GM18526 (cell line): ENCODE measurements around the gene NME2.

ENCODE experiments used
- POLR2A ChIP-seq: IDR thresholded peaks from 3 replicates; pipeline ENCODE4 v1.6.1; 2011; ENCODE audit not compliant: insufficient read length; ENCODE audit errors: extremely low read depth

Gene NME2

DNA sequence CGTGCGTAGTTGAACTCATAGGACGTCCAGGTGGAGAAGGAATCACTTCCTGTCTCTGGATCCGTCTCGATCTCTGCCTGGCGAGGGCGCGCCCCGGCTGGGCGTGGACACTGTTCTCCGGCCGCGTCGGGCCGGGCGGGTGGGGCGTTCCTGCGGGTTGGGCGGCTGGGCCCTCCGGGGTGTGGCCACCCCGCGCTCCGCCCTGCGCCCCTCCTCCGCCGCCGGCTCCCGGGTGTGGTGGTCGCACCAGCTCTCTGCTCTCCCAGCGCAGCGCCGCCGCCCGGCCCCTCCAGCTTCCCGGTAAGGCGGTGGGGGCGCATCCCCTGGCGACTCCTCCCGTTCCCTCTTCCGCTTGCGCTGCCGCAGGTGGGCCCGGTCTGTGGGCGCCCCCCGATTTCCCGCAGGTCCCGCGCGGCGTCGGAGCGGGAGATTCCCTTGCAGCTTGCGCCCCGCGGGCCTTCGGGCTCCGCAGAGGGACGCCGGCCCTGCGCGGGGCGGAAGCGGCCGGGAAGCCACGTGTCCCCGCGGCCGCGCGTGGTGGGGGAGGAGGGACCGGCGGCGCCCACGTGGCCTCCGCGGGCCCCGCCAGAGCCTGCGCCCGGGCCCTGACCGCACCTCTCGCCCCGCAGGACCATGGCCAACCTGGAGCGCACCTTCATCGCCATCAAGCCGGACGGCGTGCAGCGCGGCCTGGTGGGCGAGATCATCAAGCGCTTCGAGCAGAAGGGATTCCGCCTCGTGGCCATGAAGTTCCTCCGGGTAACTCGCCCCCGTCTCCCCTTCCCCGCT, at the start of gene NME2:
NME2 (plus strand) TSS at position 214 of the 789 bp plus-strand sequence; CDS start at position 634, 420 bp downstream.
- TF ChIP-seq POLR2A = peak; percentile 81

DNA sequence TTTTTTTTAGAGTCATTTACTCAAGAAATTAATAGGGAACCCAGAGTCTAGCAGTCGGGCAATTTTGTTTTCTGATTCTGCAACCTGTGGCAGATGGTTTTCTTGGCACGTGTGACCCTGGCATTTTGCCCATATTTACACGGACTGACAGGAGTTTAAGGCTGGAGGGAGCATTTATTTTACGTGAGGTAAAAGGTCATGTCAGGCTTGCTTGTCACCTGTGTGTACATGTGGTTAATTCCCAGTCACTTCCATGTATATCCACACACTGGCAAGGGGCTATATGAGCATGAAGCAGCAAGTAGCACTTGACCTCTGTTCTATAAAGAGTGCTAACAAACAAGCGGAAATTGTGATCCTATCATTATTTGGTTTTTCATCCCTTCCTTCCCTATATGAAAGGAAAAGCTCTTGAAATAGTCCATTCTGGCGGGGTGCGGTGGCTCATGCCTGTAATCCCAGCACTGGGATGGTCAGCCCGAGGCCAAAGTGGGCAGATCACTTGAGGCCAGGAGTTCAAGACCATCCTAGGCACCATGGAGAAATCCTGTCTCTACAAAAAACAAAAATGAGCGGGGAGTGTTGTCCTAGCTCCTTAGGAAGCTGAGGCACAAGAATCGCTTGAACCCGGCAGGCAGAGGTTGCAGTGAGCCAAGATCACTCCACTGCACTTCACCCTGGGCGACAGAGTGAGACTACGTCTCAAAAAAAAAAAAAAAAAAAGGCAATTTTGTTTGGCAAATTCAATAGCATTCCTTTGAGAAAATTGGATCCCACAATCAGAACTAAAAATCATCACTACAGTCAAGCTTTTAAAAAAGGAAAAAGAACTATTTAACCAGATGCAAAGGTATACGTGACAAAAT, 47.6 kb upstream of the NME2 start:
- no peak for TF ChIP-seq POLR2A

DNA sequence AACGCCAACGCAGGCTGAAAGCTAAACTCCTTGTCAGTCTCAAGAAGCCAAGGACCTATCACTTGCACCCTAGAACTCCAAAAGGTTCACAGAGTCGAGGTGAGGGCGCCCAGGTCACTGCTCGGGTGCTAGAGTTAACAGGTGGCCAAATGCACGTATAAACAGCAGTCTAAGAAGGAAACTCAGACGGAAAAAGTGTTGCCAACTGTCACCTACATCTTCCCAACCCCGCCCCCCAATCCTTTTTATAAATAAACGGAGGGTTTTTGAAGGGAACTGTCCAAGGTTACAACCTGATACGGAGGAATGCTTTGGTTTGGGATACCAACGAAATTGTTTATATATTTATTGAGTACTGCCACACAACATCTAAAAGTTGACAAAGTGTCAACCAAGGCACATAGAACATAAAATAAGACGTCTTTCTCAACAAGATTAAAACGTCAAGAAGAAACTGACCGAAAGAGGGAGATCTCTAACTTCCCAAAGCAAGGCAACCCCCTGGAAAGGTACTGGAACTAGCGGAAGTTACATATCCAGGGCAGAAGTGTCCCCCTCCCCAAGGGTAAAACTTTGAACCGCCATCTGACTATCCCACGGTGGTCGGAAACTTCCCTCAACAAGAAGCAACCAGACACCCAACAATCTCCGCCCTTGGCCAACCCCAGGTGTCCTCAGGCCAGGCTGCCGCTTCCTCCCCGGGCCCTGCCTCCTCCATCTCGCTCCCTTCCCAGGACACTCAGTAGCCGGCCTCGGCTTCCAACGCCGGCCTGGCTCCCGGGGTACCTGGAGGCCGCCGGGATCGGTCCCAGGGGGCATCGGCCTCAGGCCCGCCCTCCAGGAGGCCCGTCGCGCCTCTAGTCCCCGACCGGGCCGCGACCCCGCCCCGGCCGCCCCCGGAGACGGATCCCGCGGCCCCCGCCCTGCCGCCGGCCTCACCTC, 46.5 kb upstream of the NME2 start:
- TF ChIP-seq POLR2A = no peak

DNA sequence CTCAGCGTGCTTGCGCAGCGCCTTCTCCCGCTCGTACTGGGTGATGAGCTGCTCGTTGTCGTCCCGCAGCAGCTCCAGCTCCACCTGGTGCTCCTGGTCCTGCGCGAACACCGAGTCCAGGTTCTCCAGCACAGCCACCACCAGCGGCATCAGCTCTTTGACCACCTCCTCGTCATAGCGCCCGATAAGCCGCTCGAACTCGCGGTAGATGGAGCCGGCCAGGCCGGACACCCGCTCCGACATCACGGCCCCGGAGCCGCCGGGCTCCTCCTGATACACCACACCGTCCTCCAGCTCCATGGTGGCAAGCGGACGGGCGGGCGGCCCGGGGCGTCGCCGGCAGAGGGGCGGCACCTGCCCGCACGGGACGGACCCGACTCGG, 45.9 kb upstream of the NME2 start:
- no peak for TF ChIP-seq POLR2A

DNA sequence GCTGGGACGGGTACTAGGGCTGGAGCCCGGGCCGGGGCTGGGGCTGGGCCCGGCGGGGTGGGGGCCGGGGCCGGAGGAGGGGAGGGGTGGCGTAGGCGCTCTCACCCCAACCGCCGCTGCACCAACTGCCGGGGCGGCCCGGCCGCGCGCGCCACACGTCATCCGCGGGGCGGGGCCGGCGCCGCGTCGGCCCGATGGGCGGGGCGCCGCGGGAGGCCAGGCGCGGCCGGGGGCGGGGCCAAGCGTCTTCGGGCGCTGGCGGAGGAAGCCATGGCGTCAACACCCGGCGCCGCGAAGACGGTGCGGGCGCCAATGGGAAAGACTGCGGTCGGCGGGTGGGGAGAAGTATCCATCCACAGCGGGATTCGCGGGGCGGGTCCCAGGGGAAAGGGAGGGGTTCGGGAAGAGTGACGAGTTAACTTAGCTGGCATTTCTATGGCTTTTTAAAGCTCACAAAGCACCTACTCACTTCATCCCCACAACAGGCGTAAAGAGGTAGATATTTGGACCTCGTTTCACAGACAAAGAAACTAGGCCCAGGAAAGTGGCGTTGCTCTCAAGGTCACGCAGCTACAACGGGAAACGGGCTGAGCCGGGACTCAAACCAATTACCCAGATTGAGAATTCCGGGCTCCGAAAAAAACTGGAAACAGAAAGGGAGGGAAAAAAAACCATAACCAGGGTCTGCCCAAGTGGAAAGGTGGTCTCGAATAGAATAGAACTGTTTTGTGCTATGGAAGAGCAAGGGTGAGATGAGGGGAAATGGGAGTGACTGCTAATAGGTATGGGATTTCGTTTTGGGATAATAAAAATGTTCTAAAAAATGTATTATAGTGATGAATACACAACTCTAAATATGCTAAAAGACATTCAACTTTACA, 45.2 kb upstream of the NME2 start, which contains the start of gene SPAG9:
SPAG9 (minus strand) TSS at position 130 of the 881 bp plus-strand sequence. CDS start 212 bp downstream, outside the sequence.
- peak; percentile 80 for TF ChIP-seq POLR2A

DNA sequence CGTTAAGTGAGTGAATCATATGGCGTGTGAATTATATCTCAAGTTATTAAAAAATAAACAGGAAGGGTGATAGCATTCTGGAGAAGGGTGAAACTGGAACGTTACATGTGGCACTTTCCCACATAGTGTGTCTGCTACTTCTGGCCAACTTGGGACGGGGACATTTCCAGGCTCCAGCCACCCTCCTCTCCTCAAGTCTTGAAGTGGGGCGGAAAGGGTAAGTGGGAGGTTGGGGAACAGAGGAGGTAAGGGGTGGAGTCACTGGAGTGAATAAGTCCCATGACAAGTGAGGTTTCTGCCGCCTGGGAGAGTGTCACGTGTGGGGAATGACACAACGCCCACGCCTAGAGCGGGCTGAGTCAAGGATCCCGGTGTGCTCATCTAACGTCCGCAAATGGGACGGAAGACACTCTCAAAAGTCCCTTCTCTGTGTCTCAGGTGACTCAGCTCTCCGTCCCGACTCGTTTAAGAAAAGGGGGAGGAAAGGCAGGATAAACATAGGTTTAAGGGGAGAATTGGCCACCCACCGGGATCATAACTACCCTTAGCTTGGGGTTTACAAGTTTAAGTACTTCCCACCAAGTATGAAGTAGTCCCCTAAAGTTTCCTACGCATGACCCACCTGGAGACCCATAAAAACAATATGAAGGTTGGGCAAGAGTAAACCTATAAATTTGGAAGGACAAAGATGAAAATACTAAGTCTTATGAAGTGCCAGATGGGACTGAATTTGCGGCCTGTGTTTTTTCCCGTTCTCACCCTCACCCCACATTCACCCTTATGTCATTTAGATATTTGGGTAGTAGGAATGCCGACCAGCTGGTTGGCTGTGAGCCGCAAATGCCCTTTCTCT, 44.4 kb upstream of the NME2 start:
- TF ChIP-seq POLR2A = no peak

DNA sequence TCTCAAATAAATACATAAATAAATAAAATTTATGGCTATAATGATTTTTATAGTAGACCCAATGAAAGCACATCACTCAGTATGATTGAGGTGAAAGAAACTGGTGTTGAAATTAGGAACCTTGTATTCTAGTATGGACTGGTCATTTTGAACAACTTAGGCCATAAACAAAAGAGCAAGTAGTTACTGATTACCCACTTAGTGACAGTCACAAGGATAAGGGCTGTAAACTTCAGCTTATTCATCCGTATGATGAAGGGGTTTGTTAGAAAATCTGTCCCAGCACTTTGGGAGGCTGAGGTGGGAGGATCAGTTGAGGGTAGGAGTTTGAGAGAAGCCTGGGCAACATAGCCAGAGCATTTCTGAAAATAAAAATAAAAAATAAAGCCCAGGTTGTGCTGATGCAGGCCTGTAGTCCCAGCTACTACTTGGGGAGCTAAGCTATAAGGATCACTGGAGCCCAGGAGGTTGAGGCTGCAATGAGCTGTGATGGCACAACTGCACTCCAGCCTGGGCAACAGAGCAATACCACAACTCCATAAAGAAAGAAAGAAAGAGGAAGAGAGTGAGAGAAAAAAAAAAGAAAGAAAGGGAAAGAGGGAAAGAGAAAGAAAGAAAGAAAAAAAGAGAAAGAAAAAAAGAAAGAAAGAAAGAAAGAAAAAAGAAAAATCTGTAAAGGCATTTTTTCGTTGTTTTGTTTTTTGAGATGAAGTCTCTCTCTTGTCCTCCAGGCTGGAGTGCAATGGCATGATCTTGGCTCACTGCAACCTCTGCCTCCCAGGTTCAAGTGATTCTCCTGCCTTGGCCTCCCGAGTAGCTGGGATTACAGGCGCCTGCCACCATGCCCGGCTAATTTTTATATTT, 41.3 kb upstream of the NME2 start:
- TF ChIP-seq POLR2A = no peak

DNA sequence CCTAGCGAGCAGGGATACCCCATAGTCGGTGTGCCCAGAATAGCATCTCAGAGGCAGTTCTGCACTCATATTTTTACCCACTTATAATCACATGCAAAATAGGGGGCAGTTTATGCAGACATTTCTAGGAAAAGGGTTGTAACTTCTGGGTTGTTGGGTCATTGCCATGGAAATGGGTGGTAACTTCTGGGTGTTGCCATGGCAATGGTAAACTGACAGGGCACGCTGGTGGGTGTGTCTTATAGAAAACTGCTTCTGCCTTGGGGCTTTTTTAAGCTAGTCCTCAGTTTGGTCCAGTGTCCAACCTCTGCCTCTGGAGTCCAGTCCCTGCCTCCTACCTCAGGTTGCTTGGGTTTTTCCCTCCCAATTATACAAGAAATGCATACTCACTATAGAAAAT, 38.1 kb upstream of the NME2 start:
- TF ChIP-seq POLR2A = no peak

DNA sequence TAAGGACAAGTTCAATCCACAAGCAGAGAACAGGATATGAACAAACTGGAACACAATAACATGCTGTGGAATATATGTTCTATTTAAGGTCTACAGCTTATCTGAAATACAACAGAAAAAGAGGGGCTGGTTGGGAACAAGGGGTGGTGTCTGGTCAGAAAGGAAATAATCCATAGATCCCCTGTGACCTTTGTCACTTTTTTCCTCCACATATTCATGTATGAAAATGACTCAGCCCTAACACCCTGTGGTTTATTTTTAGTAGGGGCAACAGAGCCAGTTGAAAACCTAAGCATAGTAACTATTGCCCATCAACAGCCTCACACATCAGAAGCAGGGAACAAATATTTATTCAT, 33.3 kb upstream of the NME2 start:
- TF ChIP-seq POLR2A = no peak

DNA sequence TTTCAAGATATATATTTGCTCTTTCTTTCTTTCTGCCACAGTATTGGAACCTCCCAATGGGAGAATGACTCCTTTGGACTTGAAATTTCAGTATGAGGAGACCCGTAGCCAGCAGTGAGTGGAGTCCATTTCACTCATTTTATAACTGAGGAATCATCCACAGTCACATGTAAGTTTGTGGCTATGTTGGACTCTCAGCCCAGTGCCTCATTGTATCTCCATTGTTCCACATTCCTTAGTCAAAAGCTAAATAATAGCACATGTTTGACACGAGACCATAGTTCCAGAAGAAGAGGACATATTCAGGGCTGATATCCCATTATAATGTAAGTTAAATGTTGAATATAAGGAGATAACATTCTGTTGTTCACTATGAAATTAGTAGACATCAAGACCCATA, 32.8 kb upstream of the NME2 start:
- no peak for TF ChIP-seq POLR2A

DNA sequence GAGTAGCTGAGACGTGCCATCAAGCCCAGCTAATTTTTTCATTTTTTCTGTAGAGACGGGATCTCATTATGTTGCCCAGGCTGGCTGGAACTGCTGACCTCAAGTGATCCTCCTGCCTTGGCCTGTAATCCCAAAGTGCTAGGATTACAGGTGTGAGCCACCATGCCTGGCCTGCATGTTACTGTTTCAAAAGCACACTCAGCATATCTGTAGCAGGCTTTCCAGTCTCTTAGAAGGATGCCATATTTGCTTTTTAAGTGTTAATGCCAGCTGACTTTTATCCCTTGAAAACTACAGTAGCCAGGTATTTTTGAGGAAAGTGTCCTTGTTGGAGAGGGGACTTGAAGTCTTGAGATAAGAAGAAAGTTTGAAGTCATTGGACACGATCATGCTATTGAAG, 30.3 kb upstream of the NME2 start:
- TF ChIP-seq POLR2A = no peak

DNA sequence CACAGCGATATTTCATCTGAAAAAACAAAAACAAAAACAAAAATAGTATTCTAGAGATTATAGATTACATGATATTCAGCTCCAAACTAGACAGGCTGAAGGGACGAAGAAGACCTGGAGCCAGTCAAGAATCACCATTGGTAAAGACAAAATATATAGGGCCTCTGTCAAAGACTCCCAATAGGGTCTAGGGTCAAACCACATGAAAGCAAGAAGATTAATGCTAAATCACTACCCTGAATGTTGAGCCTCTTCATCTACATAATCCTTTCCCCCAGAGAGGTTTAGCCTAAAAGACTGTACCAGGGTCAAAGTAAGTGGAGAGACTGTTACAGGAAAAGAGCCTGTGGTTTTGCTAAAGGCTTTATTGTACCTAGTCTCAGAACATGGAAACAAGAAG, 23.6 kb upstream of the NME2 start:
- TF ChIP-seq POLR2A = no peak
